Gastrocnemius medialis (tissue), 4 donors: ENCODE data around the gene PRELID1.

Experiments
- POLR2A ChIP-seq, 2 donors: fragments of 450-650 bp; IDR thresholded peaks; one replicate each; pipeline ENCODE4 v1.6.1; 2017; ENCODE audit warnings: antibody characterized with exemption in 2 of 2, mild to moderate bottlenecking in 2 of 2, moderate library complexity in 2 of 2
- TF ChIP-seq, protein P1 (sequence below), 5 experiments: fragments of 450-650 bp in 3 of 5; fragments of 200-600 bp in 2 of 5; sonication (generic) in 2 of 5; IDR thresholded peaks in 4 of 5; conservative IDR thresholded peaks in 1 of 5; 1 replicate in 4 of 5; 2 replicates in 1 of 5; pipeline ENCODE4 v1.5.1; 2016 to 2019; ENCODE audit warnings: antibody characterized with exemption in 5 of 5, mild to moderate bottlenecking in 3 of 5, moderate library complexity in 3 of 5

DNA sequence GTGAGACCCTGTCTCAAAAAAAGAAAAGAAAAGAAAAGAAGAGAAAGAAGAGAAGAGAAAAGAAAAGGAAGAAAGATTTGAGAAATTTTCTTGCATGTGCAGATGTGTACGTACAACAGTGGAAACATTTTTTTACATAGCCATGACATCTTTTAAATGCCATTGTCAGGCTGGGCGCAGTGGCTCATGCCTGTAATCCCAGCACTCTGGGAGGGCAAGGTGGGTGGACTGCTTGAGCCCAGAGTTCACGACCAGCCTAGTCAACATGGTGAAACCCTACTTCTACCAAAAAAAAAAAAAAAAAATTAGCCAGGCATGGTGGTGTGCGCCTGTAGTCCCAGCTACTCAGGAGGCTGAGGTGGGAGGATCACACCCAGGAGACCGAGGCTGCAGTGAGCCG lies 41.3 kb downstream of the PRELID1 start:
- TF ChIP-seq, protein P1, sequence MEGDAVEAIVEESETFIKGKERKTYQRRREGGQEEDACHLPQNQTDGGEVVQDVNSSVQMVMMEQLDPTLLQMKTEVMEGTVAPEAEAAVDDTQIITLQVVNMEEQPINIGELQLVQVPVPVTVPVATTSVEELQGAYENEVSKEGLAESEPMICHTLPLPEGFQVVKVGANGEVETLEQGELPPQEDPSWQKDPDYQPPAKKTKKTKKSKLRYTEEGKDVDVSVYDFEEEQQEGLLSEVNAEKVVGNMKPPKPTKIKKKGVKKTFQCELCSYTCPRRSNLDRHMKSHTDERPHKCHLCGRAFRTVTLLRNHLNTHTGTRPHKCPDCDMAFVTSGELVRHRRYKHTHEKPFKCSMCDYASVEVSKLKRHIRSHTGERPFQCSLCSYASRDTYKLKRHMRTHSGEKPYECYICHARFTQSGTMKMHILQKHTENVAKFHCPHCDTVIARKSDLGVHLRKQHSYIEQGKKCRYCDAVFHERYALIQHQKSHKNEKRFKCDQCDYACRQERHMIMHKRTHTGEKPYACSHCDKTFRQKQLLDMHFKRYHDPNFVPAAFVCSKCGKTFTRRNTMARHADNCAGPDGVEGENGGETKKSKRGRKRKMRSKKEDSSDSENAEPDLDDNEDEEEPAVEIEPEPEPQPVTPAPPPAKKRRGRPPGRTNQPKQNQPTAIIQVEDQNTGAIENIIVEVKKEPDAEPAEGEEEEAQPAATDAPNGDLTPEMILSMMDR (IDR thresholded peaks at IDR 0.05 in 4 of 5, conservative IDR thresholded peaks at IDR 0.05 in 1 of 5) = no peak
- TF ChIP-seq POLR2A (IDR thresholded peaks at IDR 0.05) = no peak
